ENCODE data around the gene HGFAC. TPM values are rescaled to one million over a fixed set of nuclear protein-coding genes. Genes with fewer than 3 reads are reported as not detected.

HGFAC gene
- total RNA-seq, 1 donor from 2014 or later = 1.0 TPM

- TF ChIP-seq CTCF (IDR thresholded peaks at IDR 0.05) = no peak
- Histone ChIP-seq H3K27ac (no peak overlapping the region), H3K4me1 (peaks cover 12% of the 10 kb centered on the region), H3K27me3 (ENCODE audit: low read depth) (no peaks in the 10 kb centered on the region), H3K4me3 (no peak overlapping the region), H3K9me3 (no peaks in the 10 kb centered on the region), H3K36me3 (no peaks in the 10 kb centered on the region)
- no peak for ATAC-seq
- intact Hi-C loops (cut with DNase I) = no loop called here
- DNase-seq = no peak
Measured at GRCh38 chr4:3440979-3441500, 728 bp upstream of the HGFAC start.

- H3K4me3 ChIP-seq = no peak overlapping the region
- no peaks in the 10 kb centered on the region for H3K27me3 ChIP-seq (ENCODE audit: low read depth)
- no peaks in the 10 kb centered on the region for H3K36me3 ChIP-seq
- H3K9me3 ChIP-seq = no peaks in the 10 kb centered on the region
- H3K27ac ChIP-seq = no peak overlapping the region
- no peak for TF ChIP-seq CTCF (IDR thresholded peaks at IDR 0.05)
- ATAC-seq = no peak
- intact Hi-C loops (cut with DNase I) = no loop called here
- peaks cover 4% of the 10 kb centered on the region for H3K4me1 ChIP-seq
- DNase-seq = no peak
Measured at GRCh38 chr4:3442460-3442958, 741 bp downstream of the HGFAC start.

GRCh38 chr4:3442959-3443749 lies 1.4 kb downstream of the HGFAC start:
- DNase-seq (no peak), ATAC-seq (peak; percentile 55 to 62)
- no peaks in the 10 kb centered on the region for H3K27me3 ChIP-seq (ENCODE audit: low read depth)
- no peak overlapping the region for H3K4me3 ChIP-seq
- no peak overlapping the region for H3K27ac ChIP-seq
- H3K9me3 ChIP-seq = no peaks in the 10 kb centered on the region
- H3K4me1 ChIP-seq = peaks cover 4% of the 10 kb centered on the region
- no peaks in the 10 kb centered on the region for H3K36me3 ChIP-seq
- peak; percentile 100 for TF ChIP-seq CTCF (IDR thresholded peaks at IDR 0.05)
- intact Hi-C loops (cut with DNase I) = no loop called here

- Histone ChIP-seq H3K4me1 (peaks cover 4% of the 10 kb centered on the region), H3K36me3 (no peaks in the 10 kb centered on the region), H3K4me3 (no peak overlapping the region), H3K27me3 (ENCODE audit: low read depth) (no peaks in the 10 kb centered on the region), H3K9me3 (no peaks in the 10 kb centered on the region), H3K27ac (no peak overlapping the region)
- intact Hi-C loops (cut with DNase I) = no loop called here
- no peak for DNase-seq
- TF ChIP-seq CTCF (IDR thresholded peaks at IDR 0.05) = no peak
- no peak for ATAC-seq
Measured at GRCh38 chr4:3443750-3444309, 2.1 kb downstream of the HGFAC start.

GRCh38 chr4:3444351-3445110 lies 2.8 kb downstream of the HGFAC start:
- Histone ChIP-seq H3K9me3 (no peaks in the 10 kb centered on the region), H3K27ac (no peak overlapping the region), H3K36me3 (no peaks in the 10 kb centered on the region), H3K27me3 (ENCODE audit: low read depth) (no peaks in the 10 kb centered on the region), H3K4me3 (no peak overlapping the region), H3K4me1 (peaks cover 4% of the 10 kb centered on the region)
- intact Hi-C loops (cut with DNase I) = no loop called here
- ATAC-seq = no peak
- no peak for DNase-seq
- TF ChIP-seq CTCF (IDR thresholded peaks at IDR 0.05) = no peak
